Suppressor macrophage treated with lipopolysaccharide for 4 hours (primary cell): ENCODE data around the gene TRAF3.

ENCODE experiments used
- DNase-seq: peaks from one replicate; pipeline ENCODE4 v3.0.0-alpha.2; 2020

The TRAF3 gene, protein sequence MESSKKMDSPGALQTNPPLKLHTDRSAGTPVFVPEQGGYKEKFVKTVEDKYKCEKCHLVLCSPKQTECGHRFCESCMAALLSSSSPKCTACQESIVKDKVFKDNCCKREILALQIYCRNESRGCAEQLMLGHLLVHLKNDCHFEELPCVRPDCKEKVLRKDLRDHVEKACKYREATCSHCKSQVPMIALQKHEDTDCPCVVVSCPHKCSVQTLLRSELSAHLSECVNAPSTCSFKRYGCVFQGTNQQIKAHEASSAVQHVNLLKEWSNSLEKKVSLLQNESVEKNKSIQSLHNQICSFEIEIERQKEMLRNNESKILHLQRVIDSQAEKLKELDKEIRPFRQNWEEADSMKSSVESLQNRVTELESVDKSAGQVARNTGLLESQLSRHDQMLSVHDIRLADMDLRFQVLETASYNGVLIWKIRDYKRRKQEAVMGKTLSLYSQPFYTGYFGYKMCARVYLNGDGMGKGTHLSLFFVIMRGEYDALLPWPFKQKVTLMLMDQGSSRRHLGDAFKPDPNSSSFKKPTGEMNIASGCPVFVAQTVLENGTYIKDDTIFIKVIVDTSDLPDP

DNA sequence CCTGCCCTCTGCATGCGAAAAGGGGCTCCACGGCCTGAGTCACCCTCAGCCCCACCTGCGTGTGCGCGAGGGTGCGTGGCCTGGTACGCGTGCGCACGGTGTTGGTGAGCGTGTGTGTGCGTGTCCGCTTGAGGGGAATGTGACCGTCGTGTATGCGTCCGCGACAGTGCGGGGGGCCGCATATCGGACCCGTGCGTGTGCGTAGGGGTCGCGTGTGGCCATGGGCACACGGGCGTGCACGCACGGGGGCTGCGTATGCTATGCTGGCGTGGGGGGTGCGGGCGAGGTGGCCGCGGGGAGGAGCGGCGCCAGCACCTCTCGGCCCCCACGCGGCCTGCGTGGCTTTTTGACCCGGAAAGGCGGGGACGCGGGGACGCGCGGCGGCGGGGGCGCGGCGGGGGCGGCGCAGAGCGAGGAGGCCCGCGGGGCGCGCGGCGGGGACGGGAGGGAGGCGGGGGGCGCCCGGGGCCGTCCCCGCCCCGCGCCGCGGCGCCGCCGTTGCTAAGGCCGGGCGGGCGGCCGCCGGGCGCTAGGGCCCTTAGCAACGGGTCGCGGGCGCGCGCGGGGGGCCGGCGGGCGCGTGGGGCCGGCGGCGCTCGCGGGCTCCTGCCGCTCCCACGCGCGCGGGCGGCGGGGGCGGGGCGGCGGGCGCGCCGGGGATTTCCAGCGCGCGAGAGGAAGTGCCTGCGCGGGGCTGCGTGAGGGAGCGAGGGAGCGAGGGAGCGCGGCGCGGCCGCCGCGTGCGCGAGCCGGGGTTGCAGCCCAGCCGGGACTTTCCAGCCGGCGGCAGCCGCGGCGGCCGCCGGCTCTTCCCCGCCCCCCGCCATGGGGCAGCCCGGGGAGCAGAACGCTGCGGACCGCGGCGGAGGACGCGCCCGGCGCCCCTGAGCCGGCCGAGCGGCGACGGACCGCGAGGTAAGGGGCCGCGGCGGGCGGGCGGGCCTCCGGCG is at the start of gene TRAF3:
Gene TRAF3, plus strand, starts transcription at position 689 of the 950 bp plus-strand sequence. CDS start 92,753 bp downstream, outside the sequence.
- peak; percentile 92 for DNase-seq

DNA sequence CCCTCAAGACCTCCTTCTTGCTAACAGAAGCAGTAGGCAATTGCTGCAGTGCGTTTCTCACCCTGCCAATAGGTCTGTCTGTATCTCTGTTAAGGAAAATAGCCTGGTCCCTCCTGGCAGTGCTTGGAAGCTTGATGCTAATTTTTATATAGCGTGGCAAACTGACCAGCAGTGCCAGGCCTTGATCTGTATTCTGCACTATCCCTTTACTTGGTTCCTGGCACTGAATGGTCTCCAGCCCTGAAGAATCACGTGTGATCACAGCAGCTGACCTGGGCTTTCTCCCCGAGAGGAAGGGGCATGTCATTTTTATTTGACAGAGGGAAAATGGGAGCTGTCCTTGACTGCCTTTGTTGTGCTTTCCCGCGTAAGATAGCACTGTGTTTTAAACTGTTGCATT is 48.7 kb upstream of the TRAF3 start:
- no peak for DNase-seq

DNA sequence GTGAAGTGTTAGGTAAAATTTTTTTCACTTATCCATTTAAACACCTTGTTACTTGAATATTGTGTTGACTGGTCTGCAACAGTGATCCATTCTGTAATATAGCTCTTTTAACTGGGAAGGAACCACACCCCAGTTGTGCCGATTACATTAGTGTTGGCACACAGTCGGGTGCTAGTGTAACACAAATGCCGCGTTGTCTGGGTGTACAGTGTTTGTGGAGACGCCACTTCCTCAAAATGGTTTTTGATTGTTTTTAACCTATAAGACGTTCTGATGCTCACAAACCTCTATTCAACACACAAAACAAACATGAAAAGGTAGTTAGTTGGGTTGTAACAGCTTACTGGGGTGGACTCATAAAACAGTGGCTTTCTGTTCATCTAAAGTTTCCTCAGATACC is 48.0 kb upstream of the TRAF3 start:
- no peak for DNase-seq

DNA sequence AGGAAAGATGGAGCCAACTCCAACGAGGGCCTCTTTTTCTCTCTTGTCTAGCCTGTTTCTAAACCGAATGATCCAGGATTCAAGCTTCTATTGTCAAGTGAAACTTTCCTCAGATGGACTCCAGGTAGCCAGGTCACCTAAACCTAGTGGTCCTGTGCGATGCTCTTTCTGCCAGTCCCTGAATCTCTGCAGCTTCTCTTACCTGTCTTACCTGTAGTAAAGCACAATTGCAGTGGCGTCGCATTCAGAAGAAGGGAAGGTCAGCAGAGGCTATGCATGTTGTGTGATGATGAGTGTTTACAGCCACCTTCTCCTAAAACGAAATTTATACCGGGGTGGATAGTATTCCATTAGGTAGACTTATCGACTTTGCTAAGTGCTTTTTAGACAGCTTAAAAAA is 47.4 kb upstream of the TRAF3 start:
- no peak for DNase-seq

DNA sequence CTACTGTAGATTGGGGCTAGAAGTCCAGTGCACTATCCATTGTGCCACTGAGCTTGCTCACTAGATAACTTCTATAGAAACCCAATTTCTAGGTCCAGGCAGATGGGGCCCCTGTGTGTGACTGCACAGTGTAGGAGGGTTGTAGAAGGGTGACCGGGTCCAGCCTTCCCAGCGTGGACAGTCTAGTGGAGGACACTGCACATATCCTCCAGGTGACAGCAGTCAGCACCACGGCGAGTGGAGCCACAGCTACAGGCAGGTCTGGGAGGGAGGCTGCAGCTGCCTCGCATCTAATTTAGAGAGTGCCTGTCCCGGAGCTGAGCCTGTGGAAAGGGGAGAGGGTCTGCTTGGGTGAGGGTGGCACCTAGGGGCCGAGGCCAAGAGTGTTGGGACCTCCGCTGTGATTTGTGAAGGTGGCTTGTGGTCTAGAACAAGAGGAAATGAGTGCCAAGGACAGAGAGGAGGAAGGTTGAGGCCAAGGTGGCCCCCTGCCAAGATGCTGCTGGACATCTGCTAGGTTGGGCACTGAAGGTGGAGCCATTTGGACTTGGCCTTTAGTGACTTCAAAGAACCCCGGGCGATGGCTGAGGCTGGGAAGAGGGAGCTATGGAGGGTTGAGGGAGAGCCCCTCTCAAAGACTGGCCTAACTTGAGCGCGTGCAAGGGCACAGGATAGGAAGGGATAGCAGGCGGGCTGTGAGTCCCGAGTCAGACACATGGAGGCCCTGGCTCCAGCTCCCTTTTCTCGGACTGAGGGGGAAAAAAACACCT is 46.0 kb upstream of the TRAF3 start:
- DNase-seq: no peak

DNA sequence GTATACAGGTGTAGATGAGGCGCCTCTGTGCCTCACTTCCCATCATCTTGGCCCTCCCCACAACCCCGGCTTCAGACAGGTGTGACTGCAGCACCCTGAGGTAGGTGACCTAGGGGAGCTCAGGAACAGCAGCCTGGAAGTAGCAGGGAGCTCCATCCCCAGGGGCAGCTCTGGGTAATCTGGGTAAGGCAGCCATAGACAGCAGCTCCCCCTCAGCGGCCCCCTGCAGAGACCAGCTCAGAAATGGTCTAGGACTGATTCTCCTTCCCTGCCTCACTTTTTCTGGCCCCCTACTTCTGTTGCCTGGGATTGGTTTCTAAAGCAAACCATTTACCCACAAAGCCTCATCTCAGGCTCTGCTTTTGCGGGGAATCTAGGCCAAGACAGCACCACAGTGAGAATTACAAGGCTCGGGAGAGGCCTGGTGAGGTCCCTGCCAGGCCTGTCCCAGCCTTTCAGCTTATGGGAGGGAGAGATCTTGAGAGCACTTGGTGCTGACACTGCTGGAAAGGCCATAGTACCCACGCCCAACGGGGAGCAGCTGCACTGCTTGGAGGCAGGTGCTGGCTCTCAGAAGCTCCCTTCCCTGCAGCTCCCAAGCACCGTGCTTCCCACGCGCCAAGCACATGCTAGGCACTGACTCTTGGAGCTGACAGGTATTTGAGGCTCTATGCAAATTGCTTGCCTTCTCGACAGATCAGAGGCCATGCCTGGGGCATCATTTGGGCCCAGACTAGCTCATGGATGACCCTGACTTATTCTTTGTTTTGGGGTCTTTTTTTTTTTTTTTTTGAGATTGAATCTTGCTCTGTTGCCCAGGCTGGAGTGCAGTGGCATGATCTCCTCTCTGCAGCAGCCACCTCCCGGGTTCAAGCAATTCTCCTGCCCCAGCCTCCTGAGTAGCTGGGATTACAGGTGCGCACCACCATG is 45.1 kb upstream of the TRAF3 start:
- DNase-seq: no peak

DNA sequence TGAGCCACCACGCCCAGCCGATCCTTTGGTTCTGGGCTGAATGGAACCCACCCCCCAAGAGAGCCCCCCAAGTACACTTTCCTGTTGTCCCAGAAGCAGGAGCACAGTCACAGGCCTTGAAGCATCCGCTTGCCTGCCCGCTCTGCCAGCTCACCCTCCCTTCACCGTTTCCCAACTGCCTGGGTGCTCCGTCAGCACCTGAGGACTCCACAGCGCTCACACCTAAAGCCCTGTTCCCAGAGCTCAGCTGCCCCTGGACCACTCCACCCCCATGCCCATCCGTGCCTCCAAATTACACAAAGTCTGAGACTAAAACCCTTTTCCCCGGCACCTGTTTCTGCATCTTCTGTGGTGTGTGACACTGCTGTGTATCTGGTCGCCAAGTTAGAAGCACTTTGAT is 44.3 kb upstream of the TRAF3 start:
- DNase-seq: no peak

DNA sequence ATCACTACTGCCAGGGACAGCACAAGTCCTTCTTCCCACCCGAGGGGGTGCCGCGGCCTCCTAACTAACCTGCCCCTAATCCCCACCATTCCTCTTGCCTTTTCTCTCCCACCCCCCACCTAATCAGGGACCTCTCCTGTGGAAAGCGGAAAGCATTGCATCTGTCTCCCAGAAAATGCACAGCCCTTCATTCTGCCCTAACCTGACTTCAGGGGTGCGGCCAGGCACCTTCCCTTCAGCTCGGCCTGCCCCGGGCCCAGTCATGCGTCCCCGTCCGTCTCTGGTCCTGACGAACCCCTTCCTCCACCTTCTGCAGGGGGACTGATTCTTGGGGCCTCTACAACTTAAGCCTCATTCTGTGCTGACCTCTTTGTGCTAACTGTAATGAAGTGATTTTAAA is 43.9 kb upstream of the TRAF3 start:
- no peak for DNase-seq

DNA sequence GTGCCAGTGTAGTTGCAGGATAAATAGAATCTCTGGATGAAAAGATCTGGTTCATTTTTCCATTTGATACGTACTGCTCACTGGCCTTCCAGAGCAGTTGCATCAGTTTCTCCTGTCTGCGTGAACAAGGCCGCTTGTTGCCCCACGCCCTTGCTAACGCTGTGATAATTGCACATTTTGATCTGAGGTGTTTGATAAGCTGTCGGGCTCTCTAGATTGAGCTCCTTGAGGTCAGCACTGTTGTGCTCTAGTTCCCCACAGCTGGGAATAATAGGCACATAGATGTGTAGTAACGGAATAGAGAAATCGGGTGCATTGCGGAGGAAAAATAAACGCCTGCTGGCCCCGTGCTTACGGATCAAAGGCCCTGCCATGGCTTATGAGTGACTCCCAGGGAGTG is 42.8 kb upstream of the TRAF3 start:
- no peak for DNase-seq

DNA sequence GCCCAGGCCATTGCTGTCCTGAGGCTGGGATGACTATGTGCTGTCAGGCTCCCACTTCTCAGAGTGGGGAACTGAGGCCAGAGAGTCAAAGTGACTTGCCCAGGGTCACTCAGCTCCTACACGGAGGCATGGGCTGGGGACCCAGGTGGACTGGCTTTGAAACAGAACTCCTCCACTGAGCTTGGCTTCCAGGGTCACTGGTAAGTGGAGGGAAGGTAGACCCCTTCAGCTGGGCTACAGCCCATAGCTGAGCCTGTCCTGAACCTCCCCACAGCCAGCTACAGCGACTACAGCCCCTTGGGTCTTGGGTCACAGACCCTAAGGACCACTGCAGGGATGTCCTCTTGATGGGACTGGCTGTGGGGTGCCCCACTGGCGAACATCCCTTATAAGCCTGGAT is 40.3 kb upstream of the TRAF3 start:
- no peak for DNase-seq

DNA sequence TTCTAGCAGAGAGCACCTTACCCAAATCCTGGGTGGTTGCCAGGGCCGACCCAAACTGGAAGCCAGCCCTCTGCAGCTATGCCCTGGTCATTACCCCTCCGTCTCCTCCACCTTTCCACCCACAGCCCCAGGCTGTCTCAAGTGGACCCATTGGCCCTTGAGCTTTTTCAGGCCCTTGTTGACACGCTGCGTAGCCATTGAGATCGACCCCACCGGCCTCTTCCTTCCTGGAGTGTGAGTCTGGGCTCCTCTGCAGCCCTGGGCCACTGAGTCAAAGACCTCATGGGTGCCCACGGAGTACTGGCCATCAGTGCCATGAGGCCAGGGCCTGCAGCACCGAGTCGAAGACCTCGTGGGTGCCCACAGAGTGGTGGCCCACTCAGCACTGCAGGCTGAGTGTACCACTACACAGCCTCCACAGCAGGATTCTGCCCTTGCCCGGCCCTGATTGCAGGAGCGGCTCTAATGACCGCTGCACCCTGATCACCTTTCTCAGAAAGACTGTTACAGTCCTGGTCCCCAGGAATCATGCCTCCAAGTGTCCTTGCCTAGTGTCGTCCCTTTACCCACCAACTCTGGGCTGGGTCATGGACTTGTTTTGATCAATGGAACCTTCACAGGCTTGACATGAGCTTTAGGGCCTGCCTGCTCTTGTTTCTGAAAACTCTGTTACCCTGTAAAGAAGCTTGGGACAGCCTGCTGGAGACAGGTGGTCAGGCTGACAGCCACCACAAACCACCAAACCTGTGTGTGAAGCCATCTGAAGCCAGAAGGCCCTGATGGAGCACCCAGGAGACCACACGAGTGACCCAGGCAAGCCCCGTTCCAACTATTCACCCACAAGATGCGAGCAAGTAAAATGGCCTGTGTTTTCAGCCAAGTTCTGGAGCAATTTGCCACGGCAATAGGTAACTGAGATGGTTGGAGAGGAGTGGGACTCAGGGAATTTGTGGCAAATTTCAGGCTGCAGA is 39.6 kb upstream of the TRAF3 start:
- no peak for DNase-seq

DNA sequence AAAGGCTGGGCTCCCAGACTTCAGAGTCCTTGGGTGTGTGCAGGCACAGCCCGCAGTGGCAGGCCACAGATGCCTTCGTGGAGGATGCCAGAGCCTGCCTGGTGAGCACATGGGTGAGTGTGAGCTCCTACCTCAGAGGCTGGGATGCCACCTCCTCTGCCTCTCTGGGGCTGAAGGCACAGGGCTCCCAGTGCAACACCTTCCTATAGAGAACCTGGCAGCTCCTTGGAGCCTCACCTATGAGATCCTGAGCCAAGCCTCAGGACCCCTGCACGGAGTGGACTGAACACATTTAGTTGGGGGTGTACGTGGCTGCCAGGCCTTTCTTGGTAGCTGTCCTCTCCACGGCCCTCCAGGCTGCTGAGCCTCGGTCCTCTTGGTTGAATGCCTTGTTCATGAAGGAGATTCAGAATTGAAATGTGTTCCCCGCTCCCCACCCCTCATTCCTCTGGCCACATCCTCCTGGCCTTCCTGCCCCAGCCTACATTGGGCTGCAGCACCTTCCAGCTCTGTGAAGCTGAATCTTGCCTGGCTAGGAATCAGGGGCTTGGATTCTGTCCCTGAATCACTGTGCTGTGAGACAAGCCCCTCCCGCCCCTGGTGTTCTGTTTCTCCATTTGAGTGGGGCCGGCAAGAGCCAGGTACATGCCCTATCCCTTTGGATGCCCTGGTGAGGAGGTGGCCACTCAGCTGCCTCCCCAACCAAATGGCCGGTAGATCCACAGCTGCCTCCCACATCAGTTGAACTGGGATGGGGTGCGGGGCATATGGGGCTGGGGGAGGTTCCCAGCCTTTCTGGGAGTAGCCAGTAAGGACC is 38.7 kb upstream of the TRAF3 start:
- no peak for DNase-seq

DNA sequence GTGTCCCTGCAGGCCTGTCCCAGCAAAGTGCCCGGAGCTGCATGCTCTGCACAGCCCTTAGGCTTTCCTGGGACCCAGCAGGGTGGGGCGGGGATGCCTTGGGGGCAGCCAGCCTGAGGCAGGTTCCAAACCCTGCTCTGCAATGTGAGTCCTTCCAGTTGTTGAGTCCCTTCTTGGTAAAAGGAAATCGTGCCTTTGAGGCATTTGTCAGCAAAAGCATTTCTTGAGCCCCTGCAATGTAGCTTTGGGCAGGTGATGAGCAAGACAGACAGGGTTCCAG is 38.1 kb upstream of the TRAF3 start:
- DNase-seq: no peak

DNA sequence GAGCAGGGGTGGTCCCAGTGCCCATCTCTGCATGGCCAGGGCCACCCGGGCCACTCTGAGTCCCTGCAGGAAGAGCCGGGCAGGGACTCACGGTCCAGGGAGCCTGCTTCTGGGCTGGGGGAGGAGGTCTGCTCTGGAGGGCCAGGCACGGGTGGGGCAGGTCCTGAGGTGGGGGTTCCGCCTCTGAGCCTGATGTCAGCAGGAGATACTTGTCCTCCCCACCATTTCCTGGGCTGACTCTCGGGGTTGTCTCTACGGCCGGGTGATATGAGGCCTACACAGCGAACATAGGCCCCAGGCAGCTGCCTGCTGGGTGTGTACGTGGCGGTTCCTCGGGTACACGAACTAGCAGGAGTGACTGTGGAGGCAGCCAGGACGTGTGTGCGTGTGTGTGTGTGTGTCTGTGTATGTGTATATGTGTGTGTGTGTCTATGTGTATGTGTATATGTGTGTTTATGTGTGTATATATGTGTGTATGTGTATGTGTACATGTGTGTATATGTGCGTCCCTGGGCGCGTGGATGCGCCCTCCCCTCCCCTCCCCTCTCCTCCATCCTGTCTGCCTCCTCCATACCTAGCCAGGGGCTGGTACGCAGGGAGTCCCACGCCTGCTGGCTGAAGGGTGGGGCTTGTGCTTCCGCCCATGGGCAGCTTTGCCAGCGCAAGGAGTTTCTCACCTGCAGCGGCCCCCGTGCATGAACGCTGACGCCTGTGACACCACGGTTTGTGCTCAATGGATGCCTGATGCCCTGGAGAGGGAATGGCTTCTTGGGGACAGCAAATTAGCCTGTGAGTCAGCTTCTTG is 30.4 kb upstream of the TRAF3 start:
- no peak for DNase-seq

DNA sequence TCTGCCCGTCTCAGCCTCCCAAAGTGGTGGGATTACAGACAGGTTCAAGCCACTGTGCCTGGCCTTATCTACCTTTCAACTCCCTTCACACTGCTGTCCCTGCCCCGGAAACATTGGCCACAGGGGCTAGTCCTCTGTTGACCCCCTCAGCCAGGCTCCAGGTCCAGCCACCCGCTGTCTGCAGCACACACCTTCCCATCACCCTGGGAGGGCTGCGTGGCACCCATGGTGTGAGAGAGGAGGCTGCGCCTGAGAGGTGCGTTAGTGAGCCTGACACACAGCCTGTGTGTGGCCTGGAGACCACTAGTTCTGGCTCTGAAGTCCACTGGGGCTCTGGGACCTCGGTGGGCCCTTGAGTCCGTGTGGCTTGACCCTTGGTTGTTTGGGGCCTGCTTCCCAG is 28.4 kb upstream of the TRAF3 start:
- DNase-seq: no peak

DNA sequence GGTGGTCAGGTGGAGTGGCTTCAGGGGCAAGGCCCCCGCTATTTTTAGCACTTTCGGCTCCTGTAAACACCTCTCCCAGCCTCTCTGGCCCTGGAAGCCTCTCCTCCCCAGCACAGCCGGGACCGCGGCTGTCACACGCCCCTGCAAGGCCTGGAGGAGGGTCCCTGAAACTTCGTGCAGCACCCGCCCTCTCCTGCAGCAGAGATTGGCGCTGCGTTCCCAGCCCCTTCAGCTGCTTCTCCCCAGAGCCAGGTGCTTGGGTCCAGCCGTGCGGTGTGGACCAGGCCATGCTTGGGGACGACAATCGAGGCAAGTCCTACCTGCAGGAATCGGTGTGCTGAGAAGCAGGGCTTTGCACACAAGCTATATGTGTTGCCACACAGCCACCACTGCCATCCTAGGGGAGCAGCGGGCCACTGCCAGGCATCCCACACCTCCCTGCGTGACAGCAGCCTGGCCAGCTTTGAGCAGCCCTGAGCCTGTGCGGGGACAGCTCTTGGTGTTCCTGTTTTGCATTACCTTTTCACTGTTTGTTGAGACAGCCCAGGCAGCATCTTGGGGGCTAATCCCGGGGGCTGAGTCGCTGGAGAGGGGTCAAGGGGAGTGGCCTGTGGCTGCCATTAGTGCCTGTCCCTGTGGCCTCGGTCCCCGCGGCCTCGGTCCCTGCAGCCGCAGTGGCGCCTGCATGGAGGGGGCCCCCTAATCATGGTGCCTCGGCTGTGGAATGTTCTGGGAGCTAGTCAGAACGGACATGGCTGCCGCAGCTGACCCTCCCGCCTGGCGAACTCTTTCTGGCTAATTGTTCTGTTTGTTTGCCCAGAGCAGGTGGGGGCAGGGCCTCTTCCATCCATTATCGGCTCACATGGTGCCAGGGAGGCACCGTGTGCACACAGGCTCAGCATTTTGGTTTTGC is 27.6 kb upstream of the TRAF3 start:
- DNase-seq: no peak

DNA sequence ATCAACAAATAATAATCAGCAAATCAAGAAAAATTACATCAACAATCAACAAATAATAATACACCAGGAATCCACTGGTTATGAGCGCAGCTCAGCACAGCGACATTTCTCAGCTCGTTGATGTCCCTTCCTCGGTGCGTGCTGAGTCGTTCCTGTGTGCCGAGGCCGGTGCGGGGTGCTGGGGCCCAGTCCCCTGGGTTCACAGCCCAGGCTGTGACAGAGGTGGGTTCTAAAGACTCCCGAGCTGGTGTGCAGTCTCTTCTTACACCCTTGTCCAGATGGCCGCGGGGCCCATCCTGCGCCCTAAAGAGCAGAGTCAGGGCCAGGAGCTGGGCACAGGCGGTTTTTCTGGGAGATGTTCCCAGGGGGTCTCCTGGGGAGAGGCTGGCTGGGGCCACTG is 26.9 kb upstream of the TRAF3 start:
- DNase-seq: no peak

DNA sequence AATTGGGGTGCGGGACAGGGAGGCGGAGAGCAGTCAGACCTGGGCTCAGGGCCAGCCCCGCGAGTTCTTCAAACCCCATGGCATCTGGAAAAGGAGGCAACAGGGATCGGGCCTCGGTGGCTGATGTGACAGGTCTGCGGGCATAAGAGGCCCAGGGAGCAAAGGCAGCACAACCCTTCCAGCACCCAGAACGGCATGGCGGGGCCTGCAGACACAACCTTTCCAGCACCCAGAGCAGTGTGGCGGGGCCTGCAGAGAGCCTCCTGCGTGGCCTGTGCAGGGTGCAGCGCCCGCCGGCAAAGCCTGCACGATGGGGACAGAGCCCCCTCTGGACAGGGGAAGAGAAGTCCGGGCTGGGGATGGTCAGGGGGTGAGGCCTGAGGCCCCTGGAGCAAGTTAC is 26.2 kb upstream of the TRAF3 start:
- DNase-seq: no peak
